GOT3 (cell line): Measurements from ENCODE around the gene CACNA1C.

Source experiments
- DNase-seq: peaks from one replicate; lab custom pipeline; 2025; ENCODE audit warnings: mixed read lengths; lab: John Stamatoyannopoulos, UW

Gene CACNA1C

GRCh38 chr12:2364631-2365051 is 311.9 kb downstream of the CACNA1C start:
- no peak for DNase-seq

- no peak for DNase-seq
Observed at GRCh38 chr12:2366711-2367110, 313.9 kb downstream of the CACNA1C start.

- DNase-seq: no peak
Observed at GRCh38 chr12:2372178-2372577, 319.4 kb downstream of the CACNA1C start.

GRCh38 chr12:2372735-2373134 is 319.9 kb downstream of the CACNA1C start:
- DNase-seq: no peak

GRCh38 chr12:2373307-2373706 is 320.5 kb downstream of the CACNA1C start:
- no peak for DNase-seq

- no peak for DNase-seq
Observed at GRCh38 chr12:2374092-2374906, 321.5 kb downstream of the CACNA1C start.

GRCh38 chr12:2375871-2376270 is 323.1 kb downstream of the CACNA1C start:
- no peak for DNase-seq

- no peak for DNase-seq
Observed at GRCh38 chr12:2376908-2377657, 324.3 kb downstream of the CACNA1C start.

GRCh38 chr12:2378835-2379330 is 326.1 kb downstream of the CACNA1C start:
- DNase-seq: no peak

GRCh38 chr12:2380946-2381345 is 328.2 kb downstream of the CACNA1C start:
- no peak for DNase-seq

- DNase-seq: no peak
Observed at GRCh38 chr12:2382370-2383155, 329.8 kb downstream of the CACNA1C start.

- DNase-seq: no peak
Observed at GRCh38 chr12:2383325-2384028, 330.7 kb downstream of the CACNA1C start.

GRCh38 chr12:2384029-2384386 is 331.2 kb downstream of the CACNA1C start:
- DNase-seq: no peak

- DNase-seq: no peak
Observed at GRCh38 chr12:2384533-2385351, 332.0 kb downstream of the CACNA1C start.

- no peak for DNase-seq
Observed at GRCh38 chr12:2385529-2385928, 332.7 kb downstream of the CACNA1C start.

GRCh38 chr12:2386566-2386965 is 333.8 kb downstream of the CACNA1C start:
- DNase-seq: no peak

GRCh38 chr12:2387103-2387834 is 334.5 kb downstream of the CACNA1C start:
- DNase-seq: no peak

GRCh38 chr12:2389079-2389790 is 336.4 kb downstream of the CACNA1C start:
- DNase-seq: no peak

- no peak for DNase-seq
Observed at GRCh38 chr12:2390133-2390532, 337.3 kb downstream of the CACNA1C start.
